ENCODE results near the gene ELL.

- TF ChIP-seq, protein P1, sequence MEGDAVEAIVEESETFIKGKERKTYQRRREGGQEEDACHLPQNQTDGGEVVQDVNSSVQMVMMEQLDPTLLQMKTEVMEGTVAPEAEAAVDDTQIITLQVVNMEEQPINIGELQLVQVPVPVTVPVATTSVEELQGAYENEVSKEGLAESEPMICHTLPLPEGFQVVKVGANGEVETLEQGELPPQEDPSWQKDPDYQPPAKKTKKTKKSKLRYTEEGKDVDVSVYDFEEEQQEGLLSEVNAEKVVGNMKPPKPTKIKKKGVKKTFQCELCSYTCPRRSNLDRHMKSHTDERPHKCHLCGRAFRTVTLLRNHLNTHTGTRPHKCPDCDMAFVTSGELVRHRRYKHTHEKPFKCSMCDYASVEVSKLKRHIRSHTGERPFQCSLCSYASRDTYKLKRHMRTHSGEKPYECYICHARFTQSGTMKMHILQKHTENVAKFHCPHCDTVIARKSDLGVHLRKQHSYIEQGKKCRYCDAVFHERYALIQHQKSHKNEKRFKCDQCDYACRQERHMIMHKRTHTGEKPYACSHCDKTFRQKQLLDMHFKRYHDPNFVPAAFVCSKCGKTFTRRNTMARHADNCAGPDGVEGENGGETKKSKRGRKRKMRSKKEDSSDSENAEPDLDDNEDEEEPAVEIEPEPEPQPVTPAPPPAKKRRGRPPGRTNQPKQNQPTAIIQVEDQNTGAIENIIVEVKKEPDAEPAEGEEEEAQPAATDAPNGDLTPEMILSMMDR (IDR thresholded peaks at IDR 0.05; ENCODE audit: insufficient read depth, low read length, poor library complexity, severe bottlenecking): no peak
- TF ChIP-seq EZH2phosphoT487 (conservative IDR thresholded peaks at IDR 0.05; ENCODE audit: low read length): no peak
These were observed 90.3 kb downstream of the ELL start for GRCh38 chr19:18431351-18432197.
